ENCODE results near the gene LRP8. TPM values are rescaled to one million over a fixed set of nuclear protein-coding genes. Genes with fewer than 3 reads are reported as not detected.
A peak's percentile ranks its signal among the peaks of the same experiment; 100 is the strongest.

LRP8 gene
- total RNA-seq, 1 experiment from 2014 or later: 69.5 TPM

DNA sequence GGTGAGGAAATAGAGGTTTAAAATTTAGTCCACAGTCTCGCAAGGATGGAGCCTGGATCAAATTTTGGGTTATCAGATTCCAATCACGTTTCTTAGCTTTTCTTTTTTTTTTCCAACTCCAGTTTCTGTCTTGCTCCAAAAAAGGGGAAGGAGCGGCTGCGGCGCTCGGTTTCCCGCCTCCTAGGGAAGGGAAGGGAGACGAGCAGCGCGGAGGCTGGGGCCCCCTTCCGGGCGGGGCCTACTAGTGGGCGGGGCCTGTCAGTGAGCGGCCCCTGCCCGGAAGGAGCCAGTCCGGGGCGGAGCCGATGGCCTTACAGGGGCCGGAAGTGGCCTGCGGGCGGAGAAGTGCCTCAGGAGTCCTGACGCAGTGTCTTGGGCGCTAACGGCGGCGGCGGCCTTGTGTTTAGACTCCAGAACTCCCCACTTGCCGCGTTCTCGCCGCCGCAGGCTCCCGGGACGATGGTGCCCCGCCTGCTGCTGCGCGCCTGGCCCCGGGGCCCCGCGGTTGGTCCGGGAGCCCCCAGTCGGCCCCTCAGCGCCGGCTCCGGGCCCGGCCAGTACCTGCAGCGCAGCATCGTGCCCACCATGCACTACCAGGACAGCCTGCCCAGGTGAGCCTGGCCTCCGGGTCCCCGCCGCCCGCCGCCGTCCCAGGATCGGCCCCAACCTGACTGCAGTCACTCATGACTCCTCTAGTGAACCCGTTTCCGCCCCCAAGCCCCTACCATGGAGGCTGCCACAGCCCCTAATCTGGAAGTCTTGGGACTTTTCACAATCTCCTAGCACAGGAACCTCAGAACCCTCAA, 131.2 kb downstream of the LRP8 start, which contains the start of gene CPT2 (continued):
- TF ChIP-seq, protein P1, sequence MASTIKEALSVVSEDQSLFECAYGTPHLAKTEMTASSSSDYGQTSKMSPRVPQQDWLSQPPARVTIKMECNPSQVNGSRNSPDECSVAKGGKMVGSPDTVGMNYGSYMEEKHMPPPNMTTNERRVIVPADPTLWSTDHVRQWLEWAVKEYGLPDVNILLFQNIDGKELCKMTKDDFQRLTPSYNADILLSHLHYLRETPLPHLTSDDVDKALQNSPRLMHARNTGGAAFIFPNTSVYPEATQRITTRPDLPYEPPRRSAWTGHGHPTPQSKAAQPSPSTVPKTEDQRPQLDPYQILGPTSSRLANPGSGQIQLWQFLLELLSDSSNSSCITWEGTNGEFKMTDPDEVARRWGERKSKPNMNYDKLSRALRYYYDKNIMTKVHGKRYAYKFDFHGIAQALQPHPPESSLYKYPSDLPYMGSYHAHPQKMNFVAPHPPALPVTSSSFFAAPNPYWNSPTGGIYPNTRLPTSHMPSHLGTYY (CRISPR knock-in tag; IDR thresholded peaks at IDR 0.05): no peak
- TF ChIP-seq NR3C1 (CRISPR knock-in tag; conservative IDR thresholded peaks at IDR 0.05; ENCODE audit: low read depth) (no peak), GTF2I (CRISPR knock-in tag; conservative IDR thresholded peaks at IDR 0.05) (no peak), TEAD1 (CRISPR knock-in tag; IDR thresholded peaks at IDR 0.05) (no peak), MXD4 (CRISPR knock-in tag; IDR thresholded peaks at IDR 0.05; ENCODE audit: borderline replicate concordance) (no peak), ZNF423 (CRISPR knock-in tag; IDR thresholded peaks at IDR 0.05) (no peak), FOXK1 (CRISPR knock-in tag; IDR thresholded peaks at IDR 0.05) (no peak), JUN (CRISPR knock-in tag; IDR thresholded peaks at IDR 0.05) (no peak), ZNF416 (CRISPR knock-in tag; IDR thresholded peaks at IDR 0.05) (no peak), OVOL2 (CRISPR knock-in tag; IDR thresholded peaks at IDR 0.05; ENCODE audit: borderline replicate concordance) (no peak), ELF4 (CRISPR knock-in tag; IDR thresholded peaks at IDR 0.05; ENCODE audit: low read depth) (0 out of 2 replicates have a peak, but pooled peaks have one; percentile 14), FOXP1 (CRISPR knock-in tag; IDR thresholded peaks at IDR 0.05; ENCODE audit: borderline replicate concordance) (peak; percentile 79), RORB (CRISPR knock-in tag; IDR thresholded peaks at IDR 0.05) (no peak), SMAD4 (CRISPR knock-in tag; IDR thresholded peaks at IDR 0.05) (no peak)
- TF ChIP-seq, protein P2, sequence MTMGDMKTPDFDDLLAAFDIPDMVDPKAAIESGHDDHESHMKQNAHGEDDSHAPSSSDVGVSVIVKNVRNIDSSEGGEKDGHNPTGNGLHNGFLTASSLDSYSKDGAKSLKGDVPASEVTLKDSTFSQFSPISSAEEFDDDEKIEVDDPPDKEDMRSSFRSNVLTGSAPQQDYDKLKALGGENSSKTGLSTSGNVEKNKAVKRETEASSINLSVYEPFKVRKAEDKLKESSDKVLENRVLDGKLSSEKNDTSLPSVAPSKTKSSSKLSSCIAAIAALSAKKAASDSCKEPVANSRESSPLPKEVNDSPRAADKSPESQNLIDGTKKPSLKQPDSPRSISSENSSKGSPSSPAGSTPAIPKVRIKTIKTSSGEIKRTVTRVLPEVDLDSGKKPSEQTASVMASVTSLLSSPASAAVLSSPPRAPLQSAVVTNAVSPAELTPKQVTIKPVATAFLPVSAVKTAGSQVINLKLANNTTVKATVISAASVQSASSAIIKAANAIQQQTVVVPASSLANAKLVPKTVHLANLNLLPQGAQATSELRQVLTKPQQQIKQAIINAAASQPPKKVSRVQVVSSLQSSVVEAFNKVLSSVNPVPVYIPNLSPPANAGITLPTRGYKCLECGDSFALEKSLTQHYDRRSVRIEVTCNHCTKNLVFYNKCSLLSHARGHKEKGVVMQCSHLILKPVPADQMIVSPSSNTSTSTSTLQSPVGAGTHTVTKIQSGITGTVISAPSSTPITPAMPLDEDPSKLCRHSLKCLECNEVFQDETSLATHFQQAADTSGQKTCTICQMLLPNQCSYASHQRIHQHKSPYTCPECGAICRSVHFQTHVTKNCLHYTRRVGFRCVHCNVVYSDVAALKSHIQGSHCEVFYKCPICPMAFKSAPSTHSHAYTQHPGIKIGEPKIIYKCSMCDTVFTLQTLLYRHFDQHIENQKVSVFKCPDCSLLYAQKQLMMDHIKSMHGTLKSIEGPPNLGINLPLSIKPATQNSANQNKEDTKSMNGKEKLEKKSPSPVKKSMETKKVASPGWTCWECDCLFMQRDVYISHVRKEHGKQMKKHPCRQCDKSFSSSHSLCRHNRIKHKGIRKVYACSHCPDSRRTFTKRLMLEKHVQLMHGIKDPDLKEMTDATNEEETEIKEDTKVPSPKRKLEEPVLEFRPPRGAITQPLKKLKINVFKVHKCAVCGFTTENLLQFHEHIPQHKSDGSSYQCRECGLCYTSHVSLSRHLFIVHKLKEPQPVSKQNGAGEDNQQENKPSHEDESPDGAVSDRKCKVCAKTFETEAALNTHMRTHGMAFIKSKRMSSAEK (CRISPR knock-in tag; IDR thresholded peaks at IDR 0.05; ENCODE audit: borderline replicate concordance): no peak
- TF ChIP-seq, protein P3, sequence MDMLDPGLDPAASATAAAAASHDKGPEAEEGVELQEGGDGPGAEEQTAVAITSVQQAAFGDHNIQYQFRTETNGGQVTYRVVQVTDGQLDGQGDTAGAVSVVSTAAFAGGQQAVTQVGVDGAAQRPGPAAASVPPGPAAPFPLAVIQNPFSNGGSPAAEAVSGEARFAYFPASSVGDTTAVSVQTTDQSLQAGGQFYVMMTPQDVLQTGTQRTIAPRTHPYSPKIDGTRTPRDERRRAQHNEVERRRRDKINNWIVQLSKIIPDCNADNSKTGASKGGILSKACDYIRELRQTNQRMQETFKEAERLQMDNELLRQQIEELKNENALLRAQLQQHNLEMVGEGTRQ (CRISPR knock-in tag; IDR thresholded peaks at IDR 0.05): no peak
- TF ChIP-seq, protein P4, sequence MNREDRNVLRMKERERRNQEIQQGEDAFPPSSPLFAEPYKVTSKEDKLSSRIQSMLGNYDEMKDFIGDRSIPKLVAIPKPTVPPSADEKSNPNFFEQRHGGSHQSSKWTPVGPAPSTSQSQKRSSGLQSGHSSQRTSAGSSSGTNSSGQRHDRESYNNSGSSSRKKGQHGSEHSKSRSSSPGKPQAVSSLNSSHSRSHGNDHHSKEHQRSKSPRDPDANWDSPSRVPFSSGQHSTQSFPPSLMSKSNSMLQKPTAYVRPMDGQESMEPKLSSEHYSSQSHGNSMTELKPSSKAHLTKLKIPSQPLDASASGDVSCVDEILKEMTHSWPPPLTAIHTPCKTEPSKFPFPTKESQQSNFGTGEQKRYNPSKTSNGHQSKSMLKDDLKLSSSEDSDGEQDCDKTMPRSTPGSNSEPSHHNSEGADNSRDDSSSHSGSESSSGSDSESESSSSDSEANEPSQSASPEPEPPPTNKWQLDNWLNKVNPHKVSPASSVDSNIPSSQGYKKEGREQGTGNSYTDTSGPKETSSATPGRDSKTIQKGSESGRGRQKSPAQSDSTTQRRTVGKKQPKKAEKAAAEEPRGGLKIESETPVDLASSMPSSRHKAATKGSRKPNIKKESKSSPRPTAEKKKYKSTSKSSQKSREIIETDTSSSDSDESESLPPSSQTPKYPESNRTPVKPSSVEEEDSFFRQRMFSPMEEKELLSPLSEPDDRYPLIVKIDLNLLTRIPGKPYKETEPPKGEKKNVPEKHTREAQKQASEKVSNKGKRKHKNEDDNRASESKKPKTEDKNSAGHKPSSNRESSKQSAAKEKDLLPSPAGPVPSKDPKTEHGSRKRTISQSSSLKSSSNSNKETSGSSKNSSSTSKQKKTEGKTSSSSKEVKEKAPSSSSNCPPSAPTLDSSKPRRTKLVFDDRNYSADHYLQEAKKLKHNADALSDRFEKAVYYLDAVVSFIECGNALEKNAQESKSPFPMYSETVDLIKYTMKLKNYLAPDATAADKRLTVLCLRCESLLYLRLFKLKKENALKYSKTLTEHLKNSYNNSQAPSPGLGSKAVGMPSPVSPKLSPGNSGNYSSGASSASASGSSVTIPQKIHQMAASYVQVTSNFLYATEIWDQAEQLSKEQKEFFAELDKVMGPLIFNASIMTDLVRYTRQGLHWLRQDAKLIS (CRISPR knock-in tag; IDR thresholded peaks at IDR 0.05; ENCODE audit: borderline replicate concordance): no peak
- TF ChIP-seq, protein P5, sequence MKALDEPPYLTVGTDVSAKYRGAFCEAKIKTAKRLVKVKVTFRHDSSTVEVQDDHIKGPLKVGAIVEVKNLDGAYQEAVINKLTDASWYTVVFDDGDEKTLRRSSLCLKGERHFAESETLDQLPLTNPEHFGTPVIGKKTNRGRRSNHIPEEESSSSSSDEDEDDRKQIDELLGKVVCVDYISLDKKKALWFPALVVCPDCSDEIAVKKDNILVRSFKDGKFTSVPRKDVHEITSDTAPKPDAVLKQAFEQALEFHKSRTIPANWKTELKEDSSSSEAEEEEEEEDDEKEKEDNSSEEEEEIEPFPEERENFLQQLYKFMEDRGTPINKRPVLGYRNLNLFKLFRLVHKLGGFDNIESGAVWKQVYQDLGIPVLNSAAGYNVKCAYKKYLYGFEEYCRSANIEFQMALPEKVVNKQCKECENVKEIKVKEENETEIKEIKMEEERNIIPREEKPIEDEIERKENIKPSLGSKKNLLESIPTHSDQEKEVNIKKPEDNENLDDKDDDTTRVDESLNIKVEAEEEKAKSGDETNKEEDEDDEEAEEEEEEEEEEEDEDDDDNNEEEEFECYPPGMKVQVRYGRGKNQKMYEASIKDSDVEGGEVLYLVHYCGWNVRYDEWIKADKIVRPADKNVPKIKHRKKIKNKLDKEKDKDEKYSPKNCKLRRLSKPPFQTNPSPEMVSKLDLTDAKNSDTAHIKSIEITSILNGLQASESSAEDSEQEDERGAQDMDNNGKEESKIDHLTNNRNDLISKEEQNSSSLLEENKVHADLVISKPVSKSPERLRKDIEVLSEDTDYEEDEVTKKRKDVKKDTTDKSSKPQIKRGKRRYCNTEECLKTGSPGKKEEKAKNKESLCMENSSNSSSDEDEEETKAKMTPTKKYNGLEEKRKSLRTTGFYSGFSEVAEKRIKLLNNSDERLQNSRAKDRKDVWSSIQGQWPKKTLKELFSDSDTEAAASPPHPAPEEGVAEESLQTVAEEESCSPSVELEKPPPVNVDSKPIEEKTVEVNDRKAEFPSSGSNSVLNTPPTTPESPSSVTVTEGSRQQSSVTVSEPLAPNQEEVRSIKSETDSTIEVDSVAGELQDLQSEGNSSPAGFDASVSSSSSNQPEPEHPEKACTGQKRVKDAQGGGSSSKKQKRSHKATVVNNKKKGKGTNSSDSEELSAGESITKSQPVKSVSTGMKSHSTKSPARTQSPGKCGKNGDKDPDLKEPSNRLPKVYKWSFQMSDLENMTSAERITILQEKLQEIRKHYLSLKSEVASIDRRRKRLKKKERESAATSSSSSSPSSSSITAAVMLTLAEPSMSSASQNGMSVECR (CRISPR knock-in tag; IDR thresholded peaks at IDR 0.05; ENCODE audit: borderline replicate concordance): no peak; the same call in 1 of the 2 replicates
- TF ChIP-seq, protein P6, sequence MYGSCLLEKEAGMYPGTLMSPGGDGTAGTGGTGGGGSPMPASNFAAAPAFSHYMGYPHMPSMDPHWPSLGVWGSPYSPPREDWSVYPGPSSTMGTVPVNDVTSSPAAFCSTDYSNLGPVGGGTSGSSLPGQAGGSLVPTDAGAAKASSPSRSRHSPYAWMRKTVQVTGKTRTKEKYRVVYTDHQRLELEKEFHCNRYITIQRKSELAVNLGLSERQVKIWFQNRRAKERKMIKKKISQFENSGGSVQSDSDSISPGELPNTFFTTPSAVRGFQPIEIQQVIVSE (CRISPR knock-in tag; IDR thresholded peaks at IDR 0.05; ENCODE audit: borderline replicate concordance): no peak
- TF ChIP-seq, protein P7, sequence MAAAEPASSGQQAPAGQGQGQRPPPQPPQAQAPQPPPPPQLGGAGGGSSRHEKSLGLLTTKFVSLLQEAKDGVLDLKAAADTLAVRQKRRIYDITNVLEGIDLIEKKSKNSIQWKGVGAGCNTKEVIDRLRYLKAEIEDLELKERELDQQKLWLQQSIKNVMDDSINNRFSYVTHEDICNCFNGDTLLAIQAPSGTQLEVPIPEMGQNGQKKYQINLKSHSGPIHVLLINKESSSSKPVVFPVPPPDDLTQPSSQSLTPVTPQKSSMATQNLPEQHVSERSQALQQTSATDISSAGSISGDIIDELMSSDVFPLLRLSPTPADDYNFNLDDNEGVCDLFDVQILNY (CRISPR knock-in tag; IDR thresholded peaks at IDR 0.05): peak; percentile 88
